Endodermal cell (in vitro differentiated cells): ENCODE measurements around the gene MTMR3. TPM values are rescaled to one million over a fixed set of nuclear protein-coding genes. Genes with fewer than 3 reads are reported as not detected.

Experiments
- DNase-seq: peaks from one replicate; pipeline ENCODE4 v3.0.0-alpha.2; 2017
- H3K27ac ChIP-seq: 2 replicates; pipeline ENCODE4 v1.5.1; 2013; ENCODE audit warnings: mild to moderate bottlenecking, low read depth, low read length, moderate library complexity
- H3K27me3 ChIP-seq: 2 replicates; pipeline ENCODE4 v1.6.1; 2013; ENCODE audit warnings: mild to moderate bottlenecking, low read length, moderate library complexity; ENCODE audit not compliant: insufficient read depth, control insufficient read depth, poor library complexity, severe bottlenecking
- H3K36me3 ChIP-seq: 2 replicates; pipeline ENCODE4 v1.7.0; 2013; ENCODE audit warnings: mild to moderate bottlenecking, low read length, moderate library complexity; ENCODE audit not compliant: control insufficient read depth, insufficient read depth
- H3K4me1 ChIP-seq: one replicate; pipeline ENCODE4 v1.7.0; 2013; ENCODE audit warnings: low read length; ENCODE audit not compliant: control insufficient read depth, insufficient read depth
- H3K4me3 ChIP-seq: 2 replicates; pipeline ENCODE4 v1.5.1; 2013; ENCODE audit warnings: mild to moderate bottlenecking, low read length, moderate library complexity
- H3K9ac ChIP-seq: 2 replicates; pipeline ENCODE4 v1.6.1; 2013; ENCODE audit warnings: mild to moderate bottlenecking, low read length, moderate library complexity; ENCODE audit not compliant: poor library complexity, severe bottlenecking; ENCODE audit errors: extremely low read depth
- H3K9me3 ChIP-seq: 2 replicates; pipeline ENCODE4 v1.6.1; 2013; ENCODE audit warnings: mild to moderate bottlenecking, low read length, moderate library complexity; ENCODE audit not compliant: control insufficient read depth
- H3K27ac Mint-ChIP-seq: 2 replicates; pipeline ENCODE4 v1.8.0; 2020; ENCODE audit warnings: mixed read lengths
- H3K27me3 Mint-ChIP-seq: 2 replicates; pipeline ENCODE4 v1.8.0; 2021; ENCODE audit warnings: mild to moderate bottlenecking, mixed read lengths; ENCODE audit not compliant: insufficient read depth
- H3K36me3 Mint-ChIP-seq: 2 replicates; pipeline ENCODE4 v1.8.0; 2020; ENCODE audit warnings: low read depth, mixed read lengths
- H3K4me1 Mint-ChIP-seq: 2 replicates; pipeline ENCODE4 v1.8.0; 2020; ENCODE audit warnings: mixed read lengths
- H3K4me3 Mint-ChIP-seq: 2 replicates; pipeline ENCODE4 v1.8.0; 2020; ENCODE audit warnings: mild to moderate bottlenecking, moderate library complexity, mixed read lengths
- H3K9me3 Mint-ChIP-seq: 2 replicates; pipeline ENCODE4 v1.8.0; 2020; ENCODE audit warnings: mild to moderate bottlenecking, mixed read lengths
- WGBS, 2 experiments: methylation state at CpG; one replicate each; pipeline versions ENCODE4 v1.1.5 to v1.1.7; 2013; ENCODE audit warnings: missing lambda C conversion rate in 2 of 2, mixed read lengths in 1 of 2; ENCODE audit not compliant: insufficient coverage in 1 of 2, insufficient read length in 1 of 2; 5-methylcytosine and 5-hydroxymethylcytosine counted together
- total RNA-seq, 2 donors: library from RNA; stranded (reverse); fragmentation: NEBNext Ultra II Directional in 1 of 2; extraction: Animal tissue kit (Norgen Biotek cat#: 25700) in 1 of 2; gene quantifications; 2 replicates in 1 of 2; 3 replicates in 1 of 2; pipeline ENCODE4 v1.2.1, GENCODE V29; 2021
- TF ChIP-seq, protein P1 (sequence below): fragments of 200-600 bp; sonication (generic); conservative IDR thresholded peaks from 2 replicates; pipeline ENCODE4 v1.5.0; 2021; ENCODE audit warnings: antibody characterized with exemption, mild to moderate bottlenecking

The MTMR3 gene
- total RNA-seq, 2 donors from 2014 or later, result 30.9 to 41.3 TPM

- Mint-ChIP-seq H3K9me3 (peaks cover 5% of the 10 kb centered on the region), H3K36me3 (no peaks in the 10 kb centered on the region), H3K27me3 (no peaks in the 10 kb centered on the region), H3K4me1 (peaks cover 15% of the 10 kb centered on the region), H3K27ac (no peak overlapping the region), H3K4me3 (no peak overlapping the region)
- no peaks in the 10 kb centered on the region for H3K4me1 ChIP-seq
- H3K27ac ChIP-seq, result no peak overlapping the region
- WGBS, 2 experiments, result 90 to 100% methylated on average over 2 of the region's 2 CpGs
- H3K9ac ChIP-seq, result no peak overlapping the region
- no peaks in the 10 kb centered on the region for H3K36me3 ChIP-seq
- no peaks in the 10 kb centered on the region for H3K27me3 ChIP-seq
- H3K4me3 ChIP-seq, result no peak overlapping the region
- TF ChIP-seq, protein P1, sequence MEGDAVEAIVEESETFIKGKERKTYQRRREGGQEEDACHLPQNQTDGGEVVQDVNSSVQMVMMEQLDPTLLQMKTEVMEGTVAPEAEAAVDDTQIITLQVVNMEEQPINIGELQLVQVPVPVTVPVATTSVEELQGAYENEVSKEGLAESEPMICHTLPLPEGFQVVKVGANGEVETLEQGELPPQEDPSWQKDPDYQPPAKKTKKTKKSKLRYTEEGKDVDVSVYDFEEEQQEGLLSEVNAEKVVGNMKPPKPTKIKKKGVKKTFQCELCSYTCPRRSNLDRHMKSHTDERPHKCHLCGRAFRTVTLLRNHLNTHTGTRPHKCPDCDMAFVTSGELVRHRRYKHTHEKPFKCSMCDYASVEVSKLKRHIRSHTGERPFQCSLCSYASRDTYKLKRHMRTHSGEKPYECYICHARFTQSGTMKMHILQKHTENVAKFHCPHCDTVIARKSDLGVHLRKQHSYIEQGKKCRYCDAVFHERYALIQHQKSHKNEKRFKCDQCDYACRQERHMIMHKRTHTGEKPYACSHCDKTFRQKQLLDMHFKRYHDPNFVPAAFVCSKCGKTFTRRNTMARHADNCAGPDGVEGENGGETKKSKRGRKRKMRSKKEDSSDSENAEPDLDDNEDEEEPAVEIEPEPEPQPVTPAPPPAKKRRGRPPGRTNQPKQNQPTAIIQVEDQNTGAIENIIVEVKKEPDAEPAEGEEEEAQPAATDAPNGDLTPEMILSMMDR, result no peak
- DNase-seq, result no peak
- no peaks in the 10 kb centered on the region for H3K9me3 ChIP-seq
Measured at GRCh38 chr22:29846290-29846689, 36.7 kb upstream of the MTMR3 start.

- peaks cover 5% of the 10 kb centered on the region for H3K9me3 Mint-ChIP-seq
- no peaks in the 10 kb centered on the region for H3K27me3 ChIP-seq
- H3K4me1 Mint-ChIP-seq, result peaks cover 6% of the 10 kb centered on the region
- no peaks in the 10 kb centered on the region for H3K4me1 ChIP-seq
- no peaks in the 10 kb centered on the region for H3K9me3 ChIP-seq
- no peak for DNase-seq
- no peak overlapping the region for H3K27ac Mint-ChIP-seq
- WGBS, 2 experiments, result 80 to 85% methylated on average over 2 to 3 of the region's 3 CpGs
- TF ChIP-seq, protein P1, result no peak
- no peaks in the 10 kb centered on the region for H3K36me3 ChIP-seq
- no peak overlapping the region for H3K4me3 ChIP-seq
- H3K27ac ChIP-seq, result no peak overlapping the region
- H3K36me3 Mint-ChIP-seq, result no peaks in the 10 kb centered on the region
- no peak overlapping the region for H3K9ac ChIP-seq
- H3K27me3 Mint-ChIP-seq, result no peaks in the 10 kb centered on the region
- no peak overlapping the region for H3K4me3 Mint-ChIP-seq
Measured at GRCh38 chr22:29848111-29848510, 34.9 kb upstream of the MTMR3 start.

DNA sequence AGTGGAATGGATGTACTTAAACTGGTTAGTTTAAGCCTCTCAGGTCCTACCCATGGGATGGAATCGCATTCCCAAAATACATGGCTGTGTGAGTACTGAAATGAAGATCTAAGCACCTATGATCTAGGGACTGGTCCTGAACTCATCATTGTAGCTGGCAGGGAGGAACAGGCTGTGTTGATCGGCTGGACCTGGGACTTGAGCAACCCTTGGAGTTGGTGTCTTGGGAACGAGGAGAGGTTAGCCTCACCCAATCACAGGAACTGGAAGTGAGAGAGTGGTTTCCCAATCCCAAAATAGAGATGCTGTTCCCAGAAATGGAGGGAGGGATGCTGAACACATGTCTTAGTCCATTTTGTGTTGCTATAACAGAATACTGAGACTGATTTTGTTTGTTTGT, 28.5 kb upstream of the MTMR3 start:
- no peak overlapping the region for H3K9ac ChIP-seq

More for the DNA sequence above, 28.5 kb upstream of the MTMR3 start:
- H3K4me1 ChIP-seq, result no peaks in the 10 kb centered on the region
- Mint-ChIP-seq H3K9me3 (no peaks in the 10 kb centered on the region), H3K4me1 (peaks cover 5% of the 10 kb centered on the region), H3K4me3 (no peak overlapping the region), H3K27ac (no peak overlapping the region), H3K36me3 (no peaks in the 10 kb centered on the region), H3K27me3 (peaks cover 1% of the 10 kb centered on the region)
- DNase-seq, result peak; percentile 17
- TF ChIP-seq, protein P1, result no peak
- no peak overlapping the region for H3K4me3 ChIP-seq
- H3K36me3 ChIP-seq, result no peaks in the 10 kb centered on the region
- 91 to 93% methylated on average over 3 of the region's 3 CpGs for WGBS, 2 experiments
- no peaks in the 10 kb centered on the region for H3K9me3 ChIP-seq
- H3K27me3 ChIP-seq, result no peaks in the 10 kb centered on the region
- no peak overlapping the region for H3K27ac ChIP-seq
